GM18861 (cell line): Measurements from ENCODE around the gene MVB12B.

Experiments
- ATAC-seq: cut with Tn5 transposase; IDR thresholded peaks from one replicate; pipeline ENCODE4 v1.9.1; 2021; ENCODE audit not compliant: unreplicated experiment

MVB12B gene

GRCh38 chr9:126486276-126486675 is 159.6 kb downstream of the MVB12B start:
- ATAC-seq = no peak

- no peak for ATAC-seq
These were observed 161.2 kb downstream of the MVB12B start for GRCh38 chr9:126487856-126488255.

- ATAC-seq = no peak
These were observed 161.7 kb downstream of the MVB12B start for GRCh38 chr9:126488310-126488709.

GRCh38 chr9:126488881-126489404 is 162.3 kb downstream of the MVB12B start:
- ATAC-seq = no peak

- no peak for ATAC-seq
These were observed 163.1 kb downstream of the MVB12B start for GRCh38 chr9:126489581-126490213.

GRCh38 chr9:126490214-126490631 is 163.6 kb downstream of the MVB12B start:
- no peak for ATAC-seq

GRCh38 chr9:126490871-126491567 is 164.4 kb downstream of the MVB12B start:
- ATAC-seq = no peak

GRCh38 chr9:126491568-126491879 is 164.9 kb downstream of the MVB12B start:
- no peak for ATAC-seq

GRCh38 chr9:126491949-126492348 is 165.3 kb downstream of the MVB12B start:
- ATAC-seq = no peak

- no peak for ATAC-seq
These were observed 167.6 kb downstream of the MVB12B start for GRCh38 chr9:126494264-126494663.

GRCh38 chr9:126494746-126495145 is 168.1 kb downstream of the MVB12B start:
- ATAC-seq = no peak

GRCh38 chr9:126495411-126496180 is 169.0 kb downstream of the MVB12B start:
- ATAC-seq = no peak

GRCh38 chr9:126496181-126496576 is 169.6 kb downstream of the MVB12B start:
- no peak for ATAC-seq

- no peak for ATAC-seq
These were observed 170.4 kb downstream of the MVB12B start for GRCh38 chr9:126496781-126497659.

GRCh38 chr9:126497660-126498275 is 171.1 kb downstream of the MVB12B start:
- ATAC-seq = no peak

GRCh38 chr9:126498331-126498730 is 171.7 kb downstream of the MVB12B start:
- ATAC-seq = no peak

GRCh38 chr9:126499005-126499910 is 172.6 kb downstream of the MVB12B start:
- no peak for ATAC-seq

GRCh38 chr9:126499911-126500599 is 173.4 kb downstream of the MVB12B start:
- ATAC-seq = no peak
